ENCODE measurements around the gene TMEM51.

Gene TMEM51

GRCh38 chr1:15180945-15181523, 27.5 kb downstream of the TMEM51 start:
- DNase-seq (ENCODE audit: low read depth in 1 of 2, low spot score in 1 of 2) = no peak
- TF ChIP-seq POLR2AphosphoS5 (IDR thresholded peaks at IDR 0.05; ENCODE audit: low read depth) (no peak), GABPA (IDR thresholded peaks at IDR 0.05; ENCODE audit: low read depth) (no peak), SPI1 (IDR thresholded peaks at IDR 0.05; ENCODE audit: borderline replicate concordance, low read depth) (no peak), REST (IDR thresholded peaks at IDR 0.05; ENCODE audit: insufficient replicate concordance, low read depth) (no peak), CTCF (IDR thresholded peaks at IDR 0.05; ENCODE audit: insufficient read depth, low read length) (no peak)

GRCh38 chr1:15181564-15181963, 28.0 kb downstream of the TMEM51 start:
- Histone ChIP-seq H3K4me3 (replicated peaks; ENCODE audit: insufficient read depth, low read length) (no peak overlapping the region), H3K27me3 (ENCODE audit: insufficient read depth, poor library complexity, severe bottlenecking) (peaks cover 2% of the 10 kb centered on the region), H3K27ac (replicated peaks) (no peak overlapping the region)
- TF ChIP-seq SPI1 (IDR thresholded peaks at IDR 0.05; ENCODE audit: borderline replicate concordance, low read depth) = no peak
- TF ChIP-seq CTCF (IDR thresholded peaks at IDR 0.05; ENCODE audit: insufficient read depth, low read length) = no peak
- TF ChIP-seq GABPA (IDR thresholded peaks at IDR 0.05; ENCODE audit: low read depth) = no peak
- TF ChIP-seq REST (IDR thresholded peaks at IDR 0.05; ENCODE audit: insufficient replicate concordance, low read depth) = no peak
- TF ChIP-seq POLR2AphosphoS5 (IDR thresholded peaks at IDR 0.05; ENCODE audit: low read depth) = no peak
- DNase-seq (ENCODE audit: low read depth in 1 of 2, low spot score in 1 of 2) = no peak

More at GRCh38 chr1:15180945-15181523, 27.5 kb downstream of the TMEM51 start:
- H3K27me3 ChIP-seq (ENCODE audit: insufficient read depth, poor library complexity, severe bottlenecking) = peaks cover 2% of the 10 kb centered on the region
- H3K27ac ChIP-seq (replicated peaks) = no peak overlapping the region
- H3K4me3 ChIP-seq (replicated peaks; ENCODE audit: insufficient read depth, low read length) = no peak overlapping the region

- Histone ChIP-seq H3K4me3 (replicated peaks; ENCODE audit: insufficient read depth, low read length) (no peak overlapping the region), H3K27ac (replicated peaks) (no peak overlapping the region), H3K27me3 (ENCODE audit: insufficient read depth, poor library complexity, severe bottlenecking) (peaks cover 2% of the 10 kb centered on the region)
- DNase-seq (ENCODE audit: low read depth in 1 of 2, low spot score in 1 of 2) = no peak
- TF ChIP-seq POLR2AphosphoS5 (IDR thresholded peaks at IDR 0.05; ENCODE audit: low read depth) (no peak), REST (IDR thresholded peaks at IDR 0.05; ENCODE audit: insufficient replicate concordance, low read depth) (no peak), GABPA (IDR thresholded peaks at IDR 0.05; ENCODE audit: low read depth) (no peak), SPI1 (IDR thresholded peaks at IDR 0.05; ENCODE audit: borderline replicate concordance, low read depth) (no peak), CTCF (IDR thresholded peaks at IDR 0.05; ENCODE audit: insufficient read depth, low read length) (no peak)
Observed at GRCh38 chr1:15184436-15185241, 31.1 kb downstream of the TMEM51 start.
